Mesodermal cell (in vitro differentiated cells): Measurements from ENCODE around the gene MAPKAP1.

ENCODE experiments used
- H3K27ac ChIP-seq: 2 replicates; pipeline ENCODE4 v1.7.0; 2013; ENCODE audit warnings: mild to moderate bottlenecking, low read depth, low read length, moderate library complexity; ENCODE audit not compliant: severe bottlenecking
- H3K36me3 ChIP-seq: 2 replicates; pipeline ENCODE4 v1.7.1; 2013; ENCODE audit warnings: mild to moderate bottlenecking, low read length, moderate library complexity; ENCODE audit not compliant: control insufficient read depth, insufficient read depth
- H3K4me1 ChIP-seq: one replicate; pipeline ENCODE4 v1.7.1; 2013; ENCODE audit warnings: mild to moderate bottlenecking, low read length; ENCODE audit not compliant: insufficient read depth, control insufficient read depth, poor library complexity, severe bottlenecking
- H3K4me3 ChIP-seq: 2 replicates; pipeline ENCODE4 v1.7.0; 2013; ENCODE audit warnings: low read length, control low read depth, mild to moderate bottlenecking; ENCODE audit not compliant: insufficient read depth, poor library complexity, severe bottlenecking; ENCODE audit errors: extremely low read depth
- H3K9me3 ChIP-seq: 2 replicates; pipeline ENCODE4 v1.7.1; 2013; ENCODE audit warnings: mild to moderate bottlenecking, low read length, moderate library complexity; ENCODE audit not compliant: control insufficient read depth
- WGBS, 2 experiments: methylation state at CpG; one replicate each; pipeline ENCODE4 v1.1.5; 2013; ENCODE audit warnings: missing lambda C conversion rate in 2 of 2; ENCODE audit not compliant: insufficient coverage in 2 of 2; 5-methylcytosine and 5-hydroxymethylcytosine counted together

Gene MAPKAP1

GRCh38 chr9:125457357-125457756 is 249.7 kb downstream of the MAPKAP1 start:
- Histone ChIP-seq H3K9me3 (peaks cover 30% of the 10 kb centered on the region), H3K36me3 (peaks cover 43% of the 10 kb centered on the region), H3K4me3 (no peak overlapping the region)

DNA sequence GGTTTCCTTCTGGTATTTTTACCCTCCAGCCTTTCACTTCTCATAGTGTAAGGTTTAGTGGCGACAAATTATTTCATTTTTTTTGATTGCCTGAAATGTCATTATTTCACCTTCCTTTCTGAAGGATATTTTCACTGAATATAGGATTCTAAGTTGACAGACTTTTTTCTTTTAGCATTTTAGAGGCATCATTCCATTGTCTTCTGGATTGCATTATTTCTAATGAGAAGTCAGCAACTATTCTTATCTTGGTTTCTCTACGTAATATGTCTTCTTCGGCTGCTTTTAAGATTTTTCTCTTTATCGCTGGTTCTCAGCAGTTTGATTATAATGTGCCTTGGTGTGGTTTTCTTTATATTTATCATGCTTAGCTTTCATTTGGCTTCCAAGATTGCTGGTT is 251.1 kb downstream of the MAPKAP1 start:
- H3K36me3 ChIP-seq, result peaks cover 50% of the 10 kb centered on the region
- peaks cover 30% of the 10 kb centered on the region for H3K9me3 ChIP-seq
- peaks cover 2% of the 10 kb centered on the region for H3K4me1 ChIP-seq
- no peak overlapping the region for H3K4me3 ChIP-seq
- WGBS, 2 experiments, result no CpG with 5 or more reads among the region's 4 CpGs
- H3K27ac ChIP-seq, result no peak overlapping the region

More at GRCh38 chr9:125457357-125457756, 249.7 kb downstream of the MAPKAP1 start:
- Histone ChIP-seq H3K4me1 (peaks cover 9% of the 10 kb centered on the region), H3K27ac (no peak overlapping the region)
- 100% methylated on average over 1 of the region's 1 CpG; no CpG with 5 or more reads in 1 of the 2 experiments for WGBS, 2 experiments

- Histone ChIP-seq H3K9me3 (peaks cover 30% of the 10 kb centered on the region), H3K4me3 (no peak overlapping the region), H3K4me1 (no peaks in the 10 kb centered on the region), H3K36me3 (peaks cover 51% of the 10 kb centered on the region), H3K27ac (no peak overlapping the region)
- WGBS, 2 experiments, result no CpG with 5 or more reads among the region's 1 CpG
Measured at GRCh38 chr9:125455132-125455531, 251.9 kb downstream of the MAPKAP1 start.

- Histone ChIP-seq H3K4me3 (no peak overlapping the region), H3K27ac (no peak overlapping the region), H3K36me3 (peaks cover 24% of the 10 kb centered on the region), H3K4me1 (no peaks in the 10 kb centered on the region), H3K9me3 (no peaks in the 10 kb centered on the region)
- 89 to 95% methylated on average over 16 of the region's 18 CpGs for WGBS, 2 experiments
Measured at GRCh38 chr9:125447202-125447802, 259.7 kb downstream of the MAPKAP1 start.

DNA sequence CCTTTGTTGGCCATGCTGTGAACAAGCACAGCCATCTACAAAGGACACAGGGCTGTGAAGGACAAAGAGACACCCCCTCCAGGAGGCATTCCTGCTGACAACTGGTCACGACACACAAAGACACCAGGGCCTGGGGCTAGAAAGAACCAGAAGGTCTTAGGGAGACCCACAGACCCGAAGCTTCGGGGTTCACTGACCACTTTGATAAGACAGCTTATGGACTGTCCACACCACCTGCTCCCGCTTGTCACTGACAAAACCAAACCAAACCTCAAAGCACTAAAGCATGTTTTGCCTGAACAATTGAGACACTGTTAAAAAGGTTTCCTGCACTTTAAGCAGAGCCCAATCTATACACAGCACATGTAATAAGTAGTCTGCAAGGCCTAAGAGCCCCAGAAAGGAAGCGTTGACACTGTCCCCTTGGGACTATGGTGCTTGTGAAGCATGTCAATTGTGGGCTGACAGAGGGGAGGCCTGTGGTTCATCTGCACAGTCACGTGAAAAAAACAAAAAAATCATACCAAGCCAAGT is 260.4 kb downstream of the MAPKAP1 start:
- no peak overlapping the region for H3K4me3 ChIP-seq

GRCh38 chr9:125444956-125445506 is 262.0 kb downstream of the MAPKAP1 start:
- WGBS, 2 experiments, result 88 to 93% methylated on average over 8 of the region's 8 CpGs
- no peaks in the 10 kb centered on the region for H3K4me1 ChIP-seq
- H3K27ac ChIP-seq, result no peak overlapping the region
- no peaks in the 10 kb centered on the region for H3K9me3 ChIP-seq
- H3K4me3 ChIP-seq, result no peak overlapping the region
- peaks cover 13% of the 10 kb centered on the region for H3K36me3 ChIP-seq

More for the DNA sequence above, 260.4 kb downstream of the MAPKAP1 start:
- Histone ChIP-seq H3K36me3 (peaks cover 18% of the 10 kb centered on the region), H3K27ac (no peak overlapping the region), H3K9me3 (no peaks in the 10 kb centered on the region), H3K4me1 (no peaks in the 10 kb centered on the region)
- 74 to 94% methylated on average over 3 to 4 of the region's 6 CpGs for WGBS, 2 experiments

DNA sequence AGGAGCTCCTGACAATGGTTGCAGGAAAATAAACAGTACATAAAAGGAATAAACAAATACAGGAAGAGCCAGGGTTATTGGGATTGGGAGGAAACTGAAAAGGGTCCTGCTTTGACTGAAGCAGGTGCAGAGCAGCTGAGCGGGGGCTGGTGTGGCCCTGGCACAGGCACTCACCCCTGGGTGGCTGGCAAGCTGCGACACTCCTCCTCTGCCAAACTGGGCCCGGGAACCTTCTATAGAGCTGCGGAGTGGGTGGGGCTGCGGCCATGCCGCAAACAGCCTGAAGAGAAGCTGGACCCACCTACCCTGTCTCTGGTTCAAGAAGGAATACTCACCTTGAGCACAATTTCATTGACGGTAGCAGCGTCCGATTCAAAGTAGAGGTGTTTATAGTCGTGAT is 262.8 kb downstream of the MAPKAP1 start:
- Histone ChIP-seq H3K4me3 (no peak overlapping the region), H3K36me3 (peaks cover 21% of the 10 kb centered on the region), H3K27ac (no peak overlapping the region), H3K9me3 (no peaks in the 10 kb centered on the region), H3K4me1 (no peaks in the 10 kb centered on the region)
- WGBS, 2 experiments, result 95 to 96% methylated on average over 7 to 9 of the region's 10 CpGs

DNA sequence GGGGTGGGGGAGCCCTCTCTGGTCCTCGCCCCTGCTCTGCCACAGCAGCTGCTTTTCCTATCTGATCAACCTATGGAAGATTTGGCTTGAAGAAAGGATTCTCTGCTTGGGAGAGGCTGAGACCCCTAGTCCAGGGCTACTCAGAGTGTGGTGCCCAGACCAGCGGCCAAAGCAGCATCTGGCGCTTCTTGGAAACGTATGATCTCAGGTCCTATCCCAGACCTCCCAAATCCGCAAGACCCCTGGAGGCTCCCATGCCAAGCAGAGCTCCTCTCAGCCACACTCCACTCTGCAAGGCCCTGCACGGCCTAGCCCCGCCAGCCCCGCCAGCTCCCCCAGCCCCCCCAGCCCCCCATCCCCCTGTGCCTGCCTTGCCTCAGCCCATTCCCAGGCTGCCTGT is 263.6 kb downstream of the MAPKAP1 start:
- peaks cover 24% of the 10 kb centered on the region for H3K36me3 ChIP-seq
- no peak overlapping the region for H3K27ac ChIP-seq
- H3K4me3 ChIP-seq, result no peak overlapping the region
- no peaks in the 10 kb centered on the region for H3K9me3 ChIP-seq
- 100% methylated on average over 2 to 3 of the region's 8 CpGs for WGBS, 2 experiments
- H3K4me1 ChIP-seq, result no peaks in the 10 kb centered on the region

DNA sequence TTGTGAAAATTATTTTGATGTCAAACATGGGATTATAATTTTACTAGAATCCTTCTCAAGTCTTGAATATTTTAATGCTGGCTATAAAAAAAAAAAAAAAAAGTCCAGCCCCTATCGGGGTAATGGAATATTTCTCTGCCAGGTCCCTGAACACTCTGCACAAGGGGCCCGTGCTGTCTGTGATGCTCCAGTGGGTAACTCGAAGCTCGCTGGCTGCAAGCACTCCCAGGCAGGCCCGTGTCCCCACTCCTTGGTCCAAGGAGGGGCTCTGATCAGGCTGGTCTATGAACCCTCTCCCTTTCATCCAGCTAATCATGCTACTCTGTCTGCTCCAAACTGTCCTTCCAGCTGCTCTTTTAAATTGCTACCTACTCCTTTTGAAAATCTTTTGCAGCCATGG is 264.6 kb downstream of the MAPKAP1 start:
- H3K36me3 ChIP-seq, result peaks cover 28% of the 10 kb centered on the region
- no peak overlapping the region for H3K4me3 ChIP-seq
- WGBS, 2 experiments, result 93 to 95% methylated on average over 4 of the region's 5 CpGs
- no peak overlapping the region for H3K27ac ChIP-seq
- no peaks in the 10 kb centered on the region for H3K9me3 ChIP-seq
- H3K4me1 ChIP-seq, result no peaks in the 10 kb centered on the region

- Histone ChIP-seq H3K4me3 (no peak overlapping the region), H3K27ac (no peak overlapping the region), H3K9me3 (no peaks in the 10 kb centered on the region), H3K36me3 (peaks cover 31% of the 10 kb centered on the region), H3K4me1 (no peaks in the 10 kb centered on the region)
- WGBS, 2 experiments, result 84 to 89% methylated on average over 7 to 13 of the region's 14 CpGs
Measured at GRCh38 chr9:125440411-125440810, 266.6 kb downstream of the MAPKAP1 start.
